Mesothelial cell of epicardium (in vitro differentiated cells): ENCODE results near the gene CTH. TPM values are rescaled to one million over a fixed set of nuclear protein-coding genes. Genes with fewer than 3 reads are reported as not detected.
A peak's percentile ranks its signal among the peaks of the same experiment; 100 is the strongest.
"Not testable (repeated sequence)": the region's sequence is repeated elsewhere in the genome, so short reads cannot be mapped to it uniquely, and the experiment has no call there.

Experiments
- DNase-seq, 2 experiments: peaks; one replicate each; pipeline ENCODE4 v3.0.0; 2021; ENCODE audit warnings: low spot score in 2 of 2; ENCODE audit not compliant: unreplicated experiment in 2 of 2
- H3K27ac Mint-ChIP-seq: 2 replicates; pipeline ENCODE4 v1.8.0; 2021; ENCODE audit warnings: mixed read lengths
- H3K27me3 Mint-ChIP-seq: 2 replicates; pipeline ENCODE4 v1.8.0; 2021; ENCODE audit warnings: low read depth, mixed read lengths
- H3K36me3 Mint-ChIP-seq: 2 replicates; pipeline ENCODE4 v1.8.0; 2021; ENCODE audit warnings: mixed read lengths
- H3K4me1 Mint-ChIP-seq: 2 replicates; pipeline ENCODE4 v1.8.0; 2021; ENCODE audit warnings: mixed read lengths
- H3K4me3 Mint-ChIP-seq: 2 replicates; pipeline ENCODE4 v1.8.0; 2021; ENCODE audit warnings: mild to moderate bottlenecking, moderate library complexity, mixed read lengths
- H3K9me3 Mint-ChIP-seq: 2 replicates; pipeline ENCODE4 v1.8.0; 2021; ENCODE audit warnings: mixed read lengths
- CTCF ChIP-seq: fragments of 200-600 bp; sonication (generic); IDR thresholded peaks from one replicate; pipeline ENCODE4 v1.5.0; 2021; ENCODE audit warnings: antibody characterized with exemption; ENCODE audit not compliant: unreplicated experiment
- total RNA-seq: library from RNA; stranded (reverse); gene quantifications from 3 replicates; pipeline ENCODE4 v1.2.1, GENCODE V29; 2021

The CTH gene
- 4.8 TPM in 3 replicates for total RNA-seq

GRCh38 chr1:70410604-70411359 is at the start of gene CTH:
Gene CTH, plus strand, starts transcription at chr1:70411268. Its CDS starts 148 bp downstream, at chr1:70411416.
- no peak for TF ChIP-seq CTCF
- Mint-ChIP-seq H3K36me3 (no peaks in the 10 kb centered on the region), H3K27ac (peak within 1 kb of the TSS; percentile 97), H3K27me3 (no peaks in the 10 kb centered on the region), H3K4me1 (peaks cover 16% of the 10 kb centered on the region), H3K9me3 (no peaks in the 10 kb centered on the region), H3K4me3 (peak within 1 kb of the TSS; percentile 87)
- peak; percentile 85 to 95 for DNase-seq

- no peak for DNase-seq
- TF ChIP-seq CTCF, result no peak
- no peaks in the 10 kb centered on the region for H3K36me3 Mint-ChIP-seq
- peaks cover 21% of the 10 kb centered on the region for H3K4me1 Mint-ChIP-seq
- no peaks in the 10 kb centered on the region for H3K27me3 Mint-ChIP-seq
- no peaks in the 10 kb centered on the region for H3K9me3 Mint-ChIP-seq
- no peak overlapping the region for H3K4me3 Mint-ChIP-seq
- peak overlapping the region; percentile 74 for H3K27ac Mint-ChIP-seq
Measured at GRCh38 chr1:70361727-70362398, 49.2 kb upstream of the CTH start.

GRCh38 chr1:70364439-70364838 is 46.6 kb upstream of the CTH start:
- TF ChIP-seq CTCF, result no peak
- H3K27me3 Mint-ChIP-seq, result no peaks in the 10 kb centered on the region
- H3K36me3 Mint-ChIP-seq, result no peaks in the 10 kb centered on the region
- H3K27ac Mint-ChIP-seq, result no peak overlapping the region
- H3K4me1 Mint-ChIP-seq, result peaks cover 21% of the 10 kb centered on the region
- no peak for DNase-seq
- H3K4me3 Mint-ChIP-seq, result no peak overlapping the region
- H3K9me3 Mint-ChIP-seq, result no peaks in the 10 kb centered on the region

- not testable (repeated sequence) for H3K36me3 Mint-ChIP-seq, H3K4me3 Mint-ChIP-seq, DNase-seq, H3K9me3 Mint-ChIP-seq, H3K27ac Mint-ChIP-seq, H3K27me3 Mint-ChIP-seq
- H3K4me1 Mint-ChIP-seq, result peaks cover 18% of the 10 kb centered on the region
Measured at GRCh38 chr1:70366425-70366952, 44.6 kb upstream of the CTH start.

GRCh38 chr1:70366997-70367396 is 44.1 kb upstream of the CTH start:
- not testable (repeated sequence) for H3K27ac Mint-ChIP-seq, H3K27me3 Mint-ChIP-seq, H3K4me3 Mint-ChIP-seq, H3K36me3 Mint-ChIP-seq, DNase-seq, H3K9me3 Mint-ChIP-seq
- H3K4me1 Mint-ChIP-seq, result peaks cover 12% of the 10 kb centered on the region

- DNase-seq, H3K27me3 Mint-ChIP-seq, H3K9me3 Mint-ChIP-seq, H3K27ac Mint-ChIP-seq, H3K36me3 Mint-ChIP-seq, H3K4me3 Mint-ChIP-seq, H3K4me1 Mint-ChIP-seq: not testable (repeated sequence)
Measured at GRCh38 chr1:70367397-70367796, 43.7 kb upstream of the CTH start.

GRCh38 chr1:70371586-70371985 is 39.5 kb upstream of the CTH start:
- H3K4me3 Mint-ChIP-seq, H3K27ac Mint-ChIP-seq, H3K36me3 Mint-ChIP-seq, H3K4me1 Mint-ChIP-seq, H3K9me3 Mint-ChIP-seq, DNase-seq, H3K27me3 Mint-ChIP-seq: not testable (repeated sequence)
